NCI-H524 treated with DMSO at 0.1 percent for 48 hours (cell line): ENCODE results near the gene ADGRG2.
"Not testable (repeated sequence)": the region's sequence is repeated elsewhere in the genome, so short reads cannot be mapped to it uniquely, and the experiment has no call there.

ENCODE experiments used
- DNase-seq: peaks from one replicate; lab custom pipeline; 2025; lab: John Stamatoyannopoulos, UW

ADGRG2 gene

GRCh38 chrX:18997916-18998315 lies 124.4 kb downstream of the ADGRG2 start:
- DNase-seq: no peak

- no peak for DNase-seq
Measured at GRCh38 chrX:18996536-18996935, 125.7 kb downstream of the ADGRG2 start.

- DNase-seq: no peak
Measured at GRCh38 chrX:18995221-18995620, 127.0 kb downstream of the ADGRG2 start.

GRCh38 chrX:18994713-18995112 lies 127.6 kb downstream of the ADGRG2 start:
- no peak for DNase-seq

- no peak for DNase-seq
Measured at GRCh38 chrX:18992829-18993228, 129.4 kb downstream of the ADGRG2 start.

- DNase-seq: no peak
Measured at GRCh38 chrX:18985186-18985435, 137.2 kb downstream of the ADGRG2 start.

GRCh38 chrX:18984381-18985185 lies 137.7 kb downstream of the ADGRG2 start:
- DNase-seq: peak; percentile 49

GRCh38 chrX:18983666-18984380 lies 138.4 kb downstream of the ADGRG2 start, which contains the start of gene PHKA2:
Gene PHKA2 (minus strand): TSS chrX:18984114. CDS start chrX:18983932, 182 bp downstream.
- no peak for DNase-seq

GRCh38 chrX:18981124-18981807 lies 141.0 kb downstream of the ADGRG2 start:
- DNase-seq: no peak

GRCh38 chrX:18980262-18980661 lies 142.0 kb downstream of the ADGRG2 start:
- DNase-seq: not testable (repeated sequence)

- no peak for DNase-seq
Measured at GRCh38 chrX:18974993-18975392, 147.3 kb downstream of the ADGRG2 start.

- DNase-seq: peak; percentile 19
Measured at GRCh38 chrX:18973527-18974192, 148.6 kb downstream of the ADGRG2 start.

- no peak for DNase-seq
Measured at GRCh38 chrX:18971506-18971905, 150.8 kb downstream of the ADGRG2 start.

- DNase-seq: no peak
Measured at GRCh38 chrX:18970465-18970864, 151.8 kb downstream of the ADGRG2 start.

- DNase-seq: no peak
Measured at GRCh38 chrX:18966624-18967023, 155.6 kb downstream of the ADGRG2 start.

- DNase-seq: no peak
Measured at GRCh38 chrX:18964901-18965300, 157.4 kb downstream of the ADGRG2 start.

GRCh38 chrX:18964026-18964425 lies 158.2 kb downstream of the ADGRG2 start:
- DNase-seq: no peak

GRCh38 chrX:18962329-18962728 lies 159.9 kb downstream of the ADGRG2 start:
- no peak for DNase-seq

GRCh38 chrX:18961686-18962085 lies 160.6 kb downstream of the ADGRG2 start:
- no peak for DNase-seq

GRCh38 chrX:18956303-18957032 lies 165.8 kb downstream of the ADGRG2 start:
- DNase-seq: no peak

- DNase-seq: no peak
Measured at GRCh38 chrX:18955676-18956075, 166.6 kb downstream of the ADGRG2 start.

- DNase-seq: no peak
Measured at GRCh38 chrX:18951032-18951431, 171.2 kb downstream of the ADGRG2 start.
